WTC11 (cell line): ENCODE results near the gene SERTAD3. TPM values are rescaled to one million over a fixed set of nuclear protein-coding genes. Genes with fewer than 3 reads are reported as not detected.

ENCODE experiments used
- ATAC-seq: fragments of 200-7000 bp; cut with Tn5 transposase; 2 replicates; pipeline ENCODE4 v1.10.0; 2021; ENCODE audit warnings: mild to moderate bottlenecking, moderate library complexity
- CTCF ChIA-PET: fragments of 300-600 bp; sonication (Branson Sonifier 250); formaldehyde crosslinking; loops from one replicate; lab custom pipeline; 2021; ENCODE audit warnings: antibody characterized with exemption; lab: Charles Lee
- POLR2A ChIA-PET: fragments of 350-600 bp; sonication (Branson Sonifier 250); formaldehyde crosslinking; loops from one replicate; lab custom pipeline; 2021; ENCODE audit warnings: antibody characterized with exemption; lab: Charles Lee
- DNase-seq: peaks from one replicate; pipeline ENCODE4 v3.0.0; 2021; ENCODE audit warnings: low spot score
- H3K27ac Mint-ChIP-seq: 2 replicates; pipeline ENCODE4 v1.8.0; 2021; ENCODE audit warnings: mixed read lengths
- H3K27me3 Mint-ChIP-seq: 2 replicates; pipeline ENCODE4 v1.8.0; 2021; ENCODE audit warnings: low read depth, mild to moderate bottlenecking, moderate library complexity, mixed read lengths
- H3K36me3 Mint-ChIP-seq: 2 replicates; pipeline ENCODE4 v1.8.0; 2021; ENCODE audit warnings: mixed read lengths
- H3K4me1 Mint-ChIP-seq: 2 replicates; pipeline ENCODE4 v1.8.0; 2022; ENCODE audit warnings: mixed read lengths
- H3K4me3 Mint-ChIP-seq: 2 replicates; pipeline ENCODE4 v1.8.0; 2021; ENCODE audit warnings: mild to moderate bottlenecking, moderate library complexity, mixed read lengths
- H3K9me3 Mint-ChIP-seq: 2 replicates; pipeline ENCODE4 v1.8.0; 2021; ENCODE audit warnings: mixed read lengths
- ATF1 ChIP-seq: sonication (generic); formaldehyde crosslinking; IDR thresholded peaks from 2 replicates; pipeline ENCODE4 v1.8.1; 2023; ENCODE audit warnings: mild to moderate bottlenecking, moderate library complexity, missing genetic modification reagents
- CREB1 ChIP-seq: sonication (generic); formaldehyde crosslinking; IDR thresholded peaks from 2 replicates; pipeline ENCODE4 v1.8.0; 2023; ENCODE audit warnings: mild to moderate bottlenecking, missing genetic modification reagents
- CREM ChIP-seq: sonication (generic); formaldehyde crosslinking; IDR thresholded peaks from 2 replicates; pipeline ENCODE4 v1.8.1; 2022; ENCODE audit warnings: mild to moderate bottlenecking, missing genetic modification reagents, moderate library complexity
- ERG ChIP-seq: fragments of 250-450 bp; sonication (Bioruptor Pico); IDR thresholded peaks from 2 replicates; pipeline ENCODE4 v1.8.0; 2021; ENCODE audit warnings: mild to moderate bottlenecking
- GTF2I ChIP-seq: fragments of 250-450 bp; sonication (Bioruptor Pico); conservative IDR thresholded peaks from 2 replicates; pipeline ENCODE4 v1.4.0; 2021; ENCODE audit warnings: mild to moderate bottlenecking
- HMGA2 ChIP-seq: fragments of 250-450 bp; sonication (Bioruptor Pico); IDR thresholded peaks from 2 replicates; pipeline ENCODE4 v1.4.0; 2021; ENCODE audit warnings: mild to moderate bottlenecking, moderate library complexity
- IRF2 ChIP-seq: sonication (generic); formaldehyde crosslinking; IDR thresholded peaks from 2 replicates; pipeline ENCODE4 v1.8.0; 2022; ENCODE audit warnings: low read depth, missing genetic modification reagents, borderline replicate concordance
- JAZF1 ChIP-seq: fragments of 250-450 bp; sonication (Bioruptor Pico); IDR thresholded peaks from 2 replicates; pipeline ENCODE4 v1.9.0; 2021; ENCODE audit warnings: moderate library complexity, mild to moderate bottlenecking, inconsistent platforms
- JUN ChIP-seq: sonication (generic); formaldehyde crosslinking; IDR thresholded peaks from 2 replicates; pipeline ENCODE4 v1.8.0; 2023; ENCODE audit warnings: mild to moderate bottlenecking, missing genetic modification reagents
- MLX ChIP-seq: sonication (generic); formaldehyde crosslinking; IDR thresholded peaks from 2 replicates; pipeline ENCODE4 v1.8.1; 2023; ENCODE audit warnings: mild to moderate bottlenecking, missing genetic modification reagents, moderate library complexity
- MXD4 ChIP-seq: fragments of 250-450 bp; sonication (Bioruptor Pico); IDR thresholded peaks from 2 replicates; pipeline ENCODE4 v1.8.0; 2021; ENCODE audit warnings: mild to moderate bottlenecking, moderate library complexity, borderline replicate concordance
- NFE2L1 ChIP-seq: sonication (generic); formaldehyde crosslinking; IDR thresholded peaks from 2 replicates; pipeline ENCODE4 v1.8.1; 2023; ENCODE audit warnings: missing genetic modification reagents
- OVOL2 ChIP-seq: fragments of 250-450 bp; sonication (Bioruptor Pico); IDR thresholded peaks from 2 replicates; pipeline ENCODE4 v1.9.0; 2021; ENCODE audit warnings: mild to moderate bottlenecking, borderline replicate concordance
- RORB ChIP-seq: fragments of 250-450 bp; sonication (Bioruptor Pico); IDR thresholded peaks from 2 replicates; pipeline ENCODE4 v1.9.0; 2021; ENCODE audit warnings: mild to moderate bottlenecking
- SMAD3 ChIP-seq: sonication (generic); formaldehyde crosslinking; IDR thresholded peaks from 2 replicates; pipeline ENCODE4 v1.8.0; 2022; ENCODE audit warnings: missing genetic modification reagents, mild to moderate bottlenecking, borderline replicate concordance
- SMAD4 ChIP-seq: sonication (generic); formaldehyde crosslinking; IDR thresholded peaks from 2 replicates; pipeline ENCODE4 v1.8.0; 2022; ENCODE audit warnings: mild to moderate bottlenecking, missing genetic modification reagents
- SP1 ChIP-seq: sonication (generic); formaldehyde crosslinking; conservative IDR thresholded peaks from 2 replicates; pipeline ENCODE4 v1.8.1; 2022; ENCODE audit warnings: missing genetic modification reagents
- STAT6 ChIP-seq: sonication (generic); formaldehyde crosslinking; conservative IDR thresholded peaks from 2 replicates; pipeline ENCODE4 v1.8.1; 2023; ENCODE audit warnings: mild to moderate bottlenecking, low read depth, missing genetic modification reagents, moderate library complexity
- ZBTB21 ChIP-seq: sonication (generic); formaldehyde crosslinking; IDR thresholded peaks from 2 replicates; pipeline ENCODE4 v1.8.1; 2023; ENCODE audit warnings: mild to moderate bottlenecking, missing genetic modification reagents, borderline replicate concordance
- ZNF121 ChIP-seq: sonication (generic); formaldehyde crosslinking; IDR thresholded peaks from 2 replicates; pipeline ENCODE4 v1.8.0; 2023; ENCODE audit warnings: missing genetic modification reagents
- ZNF138 ChIP-seq: sonication (generic); formaldehyde crosslinking; conservative IDR thresholded peaks from 2 replicates; pipeline ENCODE4 v1.8.1; 2022; ENCODE audit warnings: mild to moderate bottlenecking, moderate library complexity, missing genetic modification reagents
- ZNF219 ChIP-seq: sonication (generic); formaldehyde crosslinking; IDR thresholded peaks from 2 replicates; pipeline ENCODE4 v1.8.0; 2023; ENCODE audit warnings: missing genetic modification reagents, mild to moderate bottlenecking, borderline replicate concordance
- ZNF416 ChIP-seq: fragments of 250-450 bp; sonication (Bioruptor Pico); IDR thresholded peaks from 2 replicates; pipeline ENCODE4 v1.9.0; 2021; ENCODE audit warnings: mild to moderate bottlenecking, inconsistent platforms
- total RNA-seq: library from RNA; stranded (reverse); gene quantifications from 3 replicates; pipeline ENCODE4 v1.2.3, GENCODE V29; 2021
- TF ChIP-seq, protein P1 (sequence below): sonication (generic); formaldehyde crosslinking; IDR thresholded peaks from 2 replicates; pipeline ENCODE4 v1.8.1; 2022; ENCODE audit warnings: mild to moderate bottlenecking, missing genetic modification reagents, moderate library complexity, borderline replicate concordance
- TF ChIP-seq, protein P2 (sequence below): sonication (generic); formaldehyde crosslinking; IDR thresholded peaks from 2 replicates; pipeline ENCODE4 v1.8.1; 2023; ENCODE audit warnings: mild to moderate bottlenecking, missing genetic modification reagents, moderate library complexity
- TF ChIP-seq, protein P3 (sequence below): sonication (generic); formaldehyde crosslinking; IDR thresholded peaks from 2 replicates; pipeline ENCODE4 v1.8.1; 2022; ENCODE audit warnings: mild to moderate bottlenecking, moderate library complexity, missing genetic modification reagents

SERTAD3 gene
- total RNA-seq, 1 experiment from 2014 or later: 33.6 TPM

DNA sequence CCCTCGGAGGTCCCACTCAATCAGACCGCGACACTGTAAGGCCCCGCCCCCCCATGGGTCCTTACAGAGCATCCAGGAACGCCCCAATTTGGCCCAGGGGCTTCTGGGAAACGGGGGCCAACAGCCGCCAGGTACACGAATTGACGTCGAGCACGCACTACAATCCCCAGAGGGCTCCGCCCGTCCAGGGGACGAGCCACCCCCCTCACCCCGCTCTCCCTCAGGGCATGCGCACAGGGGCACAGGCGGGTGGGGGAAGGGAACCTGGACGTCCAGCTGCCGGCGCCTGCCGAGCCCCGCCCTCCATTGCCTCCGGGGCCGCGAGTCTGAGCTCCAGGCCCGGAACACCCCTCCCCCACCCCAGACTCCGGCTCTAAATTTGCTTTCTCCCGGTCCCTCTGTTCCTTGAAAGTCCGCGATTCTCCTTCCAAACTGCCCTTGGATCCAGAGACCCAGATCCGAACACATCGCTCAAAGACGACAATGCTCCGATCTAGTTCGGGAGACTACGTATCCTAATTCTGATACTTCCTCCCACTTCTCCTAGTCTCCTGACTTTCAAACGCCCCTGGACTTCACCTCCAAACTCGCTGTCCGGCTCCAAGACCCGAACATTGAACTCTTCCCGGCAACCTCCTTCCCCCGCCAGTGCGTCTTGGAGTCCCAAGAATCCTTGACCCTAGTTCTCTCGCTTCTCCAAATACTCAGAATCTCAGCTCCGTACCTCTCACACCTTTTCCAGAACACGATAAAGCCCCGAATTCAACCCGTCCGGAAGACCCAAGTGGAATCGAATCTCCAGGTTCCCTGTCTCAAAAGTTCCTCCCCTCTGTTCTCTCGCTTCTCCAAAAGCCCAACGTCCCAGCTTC, 770 bp downstream of the SERTAD3 start (continued):
- TF ChIP-seq STAT6 (CRISPR knock-in tag): no peak
- no peak for TF ChIP-seq ATF1
- TF ChIP-seq ZNF416: no peak
- no peak for TF ChIP-seq HMGA2
- TF ChIP-seq, protein P1, sequence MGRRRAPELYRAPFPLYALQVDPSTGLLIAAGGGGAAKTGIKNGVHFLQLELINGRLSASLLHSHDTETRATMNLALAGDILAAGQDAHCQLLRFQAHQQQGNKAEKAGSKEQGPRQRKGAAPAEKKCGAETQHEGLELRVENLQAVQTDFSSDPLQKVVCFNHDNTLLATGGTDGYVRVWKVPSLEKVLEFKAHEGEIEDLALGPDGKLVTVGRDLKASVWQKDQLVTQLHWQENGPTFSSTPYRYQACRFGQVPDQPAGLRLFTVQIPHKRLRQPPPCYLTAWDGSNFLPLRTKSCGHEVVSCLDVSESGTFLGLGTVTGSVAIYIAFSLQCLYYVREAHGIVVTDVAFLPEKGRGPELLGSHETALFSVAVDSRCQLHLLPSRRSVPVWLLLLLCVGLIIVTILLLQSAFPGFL: no peak
- TF ChIP-seq, protein P2, sequence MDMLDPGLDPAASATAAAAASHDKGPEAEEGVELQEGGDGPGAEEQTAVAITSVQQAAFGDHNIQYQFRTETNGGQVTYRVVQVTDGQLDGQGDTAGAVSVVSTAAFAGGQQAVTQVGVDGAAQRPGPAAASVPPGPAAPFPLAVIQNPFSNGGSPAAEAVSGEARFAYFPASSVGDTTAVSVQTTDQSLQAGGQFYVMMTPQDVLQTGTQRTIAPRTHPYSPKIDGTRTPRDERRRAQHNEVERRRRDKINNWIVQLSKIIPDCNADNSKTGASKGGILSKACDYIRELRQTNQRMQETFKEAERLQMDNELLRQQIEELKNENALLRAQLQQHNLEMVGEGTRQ (CRISPR knock-in tag): no peak
- TF ChIP-seq JUN (CRISPR knock-in tag): no peak
- no peak for TF ChIP-seq ERG
- no peak for TF ChIP-seq ZNF138
- TF ChIP-seq MLX (CRISPR knock-in tag): no peak
- TF ChIP-seq ZNF121 (CRISPR knock-in tag): no peak
- no peak for TF ChIP-seq CREB1
- no peak for TF ChIP-seq JAZF1 (CRISPR knock-in tag)
- no peak for TF ChIP-seq GTF2I (CRISPR knock-in tag)
- TF ChIP-seq NFE2L1: no peak
- TF ChIP-seq ZNF219 (CRISPR knock-in tag): no peak

DNA sequence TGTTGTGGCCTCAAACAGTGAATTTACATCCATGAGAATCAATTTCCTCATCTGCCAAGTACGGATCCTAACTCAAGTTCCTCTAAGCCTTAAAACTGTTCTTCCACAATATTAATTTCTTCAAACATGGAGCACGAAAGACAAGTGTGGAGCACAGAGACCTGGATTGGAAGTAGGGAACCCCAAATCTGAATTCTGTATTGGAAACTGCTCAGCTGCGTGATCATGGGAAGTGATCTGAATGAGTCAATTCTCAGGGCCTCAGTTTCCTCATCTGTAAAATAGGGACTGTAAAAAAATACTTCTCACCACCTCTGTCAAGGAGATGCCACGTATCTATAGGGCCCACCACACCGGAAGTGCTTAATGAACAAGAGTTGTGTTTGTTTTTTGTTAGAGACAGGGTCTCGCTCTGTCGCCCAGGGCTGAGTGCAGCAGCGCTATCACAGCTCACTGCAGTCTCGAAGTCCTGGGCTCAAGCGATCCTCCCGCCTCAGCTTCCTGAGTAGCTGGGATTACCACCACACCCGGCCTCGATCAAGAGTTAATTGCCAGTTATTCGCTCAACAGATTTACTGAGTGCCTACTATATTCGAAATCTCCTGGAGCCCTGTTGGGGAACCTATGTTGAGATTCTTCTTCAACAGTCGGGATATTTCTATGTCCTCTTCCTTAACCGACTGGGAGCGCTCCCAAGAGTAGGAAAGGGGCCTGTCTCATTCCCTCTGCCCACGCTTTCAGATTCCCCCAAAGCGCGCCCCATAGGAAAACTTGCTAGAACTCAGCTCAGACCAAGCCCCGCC, 1.6 kb downstream of the SERTAD3 start:
- Mint-ChIP-seq H3K4me1 (peaks cover 29% of the 10 kb centered on the region), H3K27me3 (no peaks in the 10 kb centered on the region), H3K9me3 (no peaks in the 10 kb centered on the region), H3K36me3 (peaks cover 19% of the 10 kb centered on the region), H3K27ac (peak overlapping the region; percentile 99), H3K4me3 (peak overlapping the region; percentile 94)
- POLR2A ChIA-PET: interaction anchor here (0.7 to 3.9 kb wide), 14 partner anchors 8 to 161 kb away, joined by 3 to 32 read pairs (median 5); partner anchors contain the start of genes BLVRB, C19orf47, PLD3 and SERTAD1
- CTCF ChIA-PET: interaction anchor here (0.6 to 2.5 kb wide), 19 partner anchors 9 to 225 kb away, joined by 3 to 46 read pairs (median 4); partner anchors contain the start of genes BLVRB, PRX, SERTAD1 and TTC9B
- no peak for ATAC-seq
- DNase-seq: no peak
- TF ChIP-seq IRF2 (CRISPR knock-in tag): no peak
- no peak for TF ChIP-seq ZNF121 (CRISPR knock-in tag)
- no peak for TF ChIP-seq ZBTB21 (CRISPR knock-in tag)
- no peak for TF ChIP-seq NFE2L1
- TF ChIP-seq SMAD4: no peak
- TF ChIP-seq, protein P3, sequence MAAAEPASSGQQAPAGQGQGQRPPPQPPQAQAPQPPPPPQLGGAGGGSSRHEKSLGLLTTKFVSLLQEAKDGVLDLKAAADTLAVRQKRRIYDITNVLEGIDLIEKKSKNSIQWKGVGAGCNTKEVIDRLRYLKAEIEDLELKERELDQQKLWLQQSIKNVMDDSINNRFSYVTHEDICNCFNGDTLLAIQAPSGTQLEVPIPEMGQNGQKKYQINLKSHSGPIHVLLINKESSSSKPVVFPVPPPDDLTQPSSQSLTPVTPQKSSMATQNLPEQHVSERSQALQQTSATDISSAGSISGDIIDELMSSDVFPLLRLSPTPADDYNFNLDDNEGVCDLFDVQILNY (CRISPR knock-in tag): no peak
- TF ChIP-seq, protein P1: no peak
- no peak for TF ChIP-seq ZNF138
- TF ChIP-seq CREM (CRISPR knock-in tag): no peak
- TF ChIP-seq MXD4: no peak
- TF ChIP-seq RORB (CRISPR knock-in tag): no peak
- TF ChIP-seq SMAD3: no peak
- TF ChIP-seq SP1: no peak
- TF ChIP-seq OVOL2 (CRISPR knock-in tag): no peak
